WTC11 (cell line): ENCODE data around the gene MEAK7.

Experiments used
- CREM ChIP-seq: sonication (generic); formaldehyde crosslinking; IDR thresholded peaks from 2 replicates; pipeline ENCODE4 v1.8.1; 2022; ENCODE audit warnings: mild to moderate bottlenecking, missing genetic modification reagents, moderate library complexity
- CTCF ChIP-seq: fragments of 200-600 bp; IDR thresholded peaks from 2 replicates; pipeline ENCODE4 v1.8.0; 2022; ENCODE audit warnings: antibody characterized with exemption
- JUN ChIP-seq: sonication (generic); formaldehyde crosslinking; IDR thresholded peaks from 2 replicates; pipeline ENCODE4 v1.8.0; 2023; ENCODE audit warnings: mild to moderate bottlenecking, missing genetic modification reagents
- MAX ChIP-seq: sonication (generic); formaldehyde crosslinking; IDR thresholded peaks from 2 replicates; pipeline ENCODE4 v1.8.0; 2022; ENCODE audit warnings: mild to moderate bottlenecking, missing genetic modification reagents
- NR1H2 ChIP-seq: sonication (generic); formaldehyde crosslinking; IDR thresholded peaks from 2 replicates; pipeline ENCODE4 v1.9.0; 2021; ENCODE audit warnings: mild to moderate bottlenecking, moderate library complexity, missing genetic modification reagents
- STAT6 ChIP-seq: sonication (generic); formaldehyde crosslinking; conservative IDR thresholded peaks from 2 replicates; pipeline ENCODE4 v1.8.1; 2023; ENCODE audit warnings: mild to moderate bottlenecking, low read depth, missing genetic modification reagents, moderate library complexity
- ZBTB21 ChIP-seq: sonication (generic); formaldehyde crosslinking; IDR thresholded peaks from 2 replicates; pipeline ENCODE4 v1.8.1; 2023; ENCODE audit warnings: mild to moderate bottlenecking, missing genetic modification reagents, borderline replicate concordance
- ZNF121 ChIP-seq: sonication (generic); formaldehyde crosslinking; IDR thresholded peaks from 2 replicates; pipeline ENCODE4 v1.8.0; 2023; ENCODE audit warnings: missing genetic modification reagents

GRCh38 chr16:84499638-84500037, 4.8 kb downstream of the MEAK7 start:
- no peak for TF ChIP-seq ZNF121
- TF ChIP-seq JUN (CRISPR knock-in tag) = no peak
- no peak for TF ChIP-seq NR1H2
- TF ChIP-seq CTCF = no peak
- TF ChIP-seq CREM (CRISPR knock-in tag) = no peak
- TF ChIP-seq ZBTB21 (CRISPR knock-in tag) = no peak
- no peak for TF ChIP-seq STAT6 (CRISPR knock-in tag)
- no peak for TF ChIP-seq MAX (CRISPR knock-in tag)
